Measurements from ENCODE around the gene SLC6A6.
A peak's percentile ranks its signal among the peaks of the same experiment; 100 is the strongest.

Gene SLC6A6

GRCh38 chr3:14480207-14481017, 78.0 kb downstream of the SLC6A6 start:
- Histone ChIP-seq H3K27me3 (ENCODE audit: control insufficient read depth in 5 of 5, insufficient read depth in 4 of 5, low read length in 5 of 5) (no peaks in the 10 kb centered on the region), H3K36me3 (ENCODE audit: control insufficient read depth in 5 of 5, insufficient read depth in 5 of 5, low read length in 5 of 5) (peaks cover 6 to 78% (median 35%) of the 10 kb centered on the region in 5 donors), H3K4me1 (ENCODE audit: control insufficient read depth in 5 of 5, insufficient read depth in 5 of 5, low read length in 5 of 5) (peaks cover 8 to 44% (median 15%) of the 10 kb centered on the region in 5 donors), H3K9me3 (ENCODE audit: control insufficient read depth in 5 of 5, low read length in 5 of 5) (no peaks in the 10 kb centered on the region), H3K27ac (ENCODE audit: low read depth, low read length) (no peak overlapping the region), H3K4me3 (ENCODE audit: low read depth in 1 of 5, low read length in 5 of 5) (no peak overlapping the region), H3K9ac (ENCODE audit: low read length in 5 of 5) (no peak overlapping the region)

GRCh38 chr3:14481018-14481645, 78.7 kb downstream of the SLC6A6 start:
- Histone ChIP-seq H3K27ac (ENCODE audit: low read depth, low read length) (no peak overlapping the region), H3K36me3 (ENCODE audit: control insufficient read depth in 5 of 5, insufficient read depth in 5 of 5, low read length in 5 of 5) (peaks cover 6 to 84% (median 39%) of the 10 kb centered on the region in 5 donors), H3K9me3 (ENCODE audit: control insufficient read depth in 5 of 5, low read length in 5 of 5) (no peaks in the 10 kb centered on the region), H3K4me3 (ENCODE audit: low read depth in 1 of 5, low read length in 5 of 5) (no peak overlapping the region), H3K9ac (ENCODE audit: low read length in 5 of 5) (no peak overlapping the region), H3K27me3 (ENCODE audit: control insufficient read depth in 5 of 5, insufficient read depth in 4 of 5, low read length in 5 of 5) (no peaks in the 10 kb centered on the region), H3K4me1 (ENCODE audit: control insufficient read depth in 5 of 5, insufficient read depth in 5 of 5, low read length in 5 of 5) (peaks cover 8 to 44% (median 15%) of the 10 kb centered on the region in 5 donors)

- H3K4me1 ChIP-seq (ENCODE audit: control insufficient read depth in 5 of 5, insufficient read depth in 5 of 5, low read length in 5 of 5), result peaks cover 8 to 44% (median 15%) of the 10 kb centered on the region in 5 donors
- H3K4me3 ChIP-seq (ENCODE audit: low read depth in 1 of 5, low read length in 5 of 5), result no peak overlapping the region
- no peaks in the 10 kb centered on the region for H3K9me3 ChIP-seq (ENCODE audit: control insufficient read depth in 5 of 5, low read length in 5 of 5)
- H3K9ac ChIP-seq (ENCODE audit: low read length in 5 of 5), result no peak overlapping the region
- peaks cover 6 to 81% (median 37%) of the 10 kb centered on the region in 5 donors for H3K36me3 ChIP-seq (ENCODE audit: control insufficient read depth in 5 of 5, insufficient read depth in 5 of 5, low read length in 5 of 5)
- H3K27ac ChIP-seq (ENCODE audit: low read depth, low read length), result no peak overlapping the region
- no peaks in the 10 kb centered on the region for H3K27me3 ChIP-seq (ENCODE audit: control insufficient read depth in 5 of 5, insufficient read depth in 4 of 5, low read length in 5 of 5)
These were observed 79.2 kb downstream of the SLC6A6 start for GRCh38 chr3:14481646-14482036.

- H3K4me3 ChIP-seq (ENCODE audit: low read depth in 1 of 5, low read length in 5 of 5), result no peak overlapping the region
- no peak overlapping the region for H3K27ac ChIP-seq (ENCODE audit: low read depth, low read length)
- peaks cover 6 to 82% (median 36%) of the 10 kb centered on the region in 5 donors for H3K36me3 ChIP-seq (ENCODE audit: control insufficient read depth in 5 of 5, insufficient read depth in 5 of 5, low read length in 5 of 5)
- no peaks in the 10 kb centered on the region for H3K27me3 ChIP-seq (ENCODE audit: control insufficient read depth in 5 of 5, insufficient read depth in 4 of 5, low read length in 5 of 5)
- no peaks in the 10 kb centered on the region for H3K9me3 ChIP-seq (ENCODE audit: control insufficient read depth in 5 of 5, low read length in 5 of 5)
- peaks cover 8 to 44% (median 15%) of the 10 kb centered on the region in 5 donors for H3K4me1 ChIP-seq (ENCODE audit: control insufficient read depth in 5 of 5, insufficient read depth in 5 of 5, low read length in 5 of 5)
- peak overlapping the region in 1 of 5 donors; percentile 25 for H3K9ac ChIP-seq (ENCODE audit: low read length in 5 of 5)
These were observed 79.9 kb downstream of the SLC6A6 start for GRCh38 chr3:14482271-14482721.

- Histone ChIP-seq H3K36me3 (ENCODE audit: control insufficient read depth in 5 of 5, insufficient read depth in 5 of 5, low read length in 5 of 5) (peaks cover 5 to 86% (median 30%) of the 10 kb centered on the region in 5 donors), H3K4me1 (ENCODE audit: control insufficient read depth in 5 of 5, insufficient read depth in 5 of 5, low read length in 5 of 5) (peaks cover 8 to 52% (median 15%) of the 10 kb centered on the region in 5 donors), H3K27ac (ENCODE audit: low read depth, low read length) (no peak overlapping the region), H3K27me3 (ENCODE audit: control insufficient read depth in 5 of 5, insufficient read depth in 4 of 5, low read length in 5 of 5) (no peaks in the 10 kb centered on the region), H3K9me3 (ENCODE audit: control insufficient read depth in 5 of 5, low read length in 5 of 5) (no peaks in the 10 kb centered on the region), H3K4me3 (ENCODE audit: low read depth in 1 of 5, low read length in 5 of 5) (no peak overlapping the region), H3K9ac (ENCODE audit: low read length in 5 of 5) (no peak overlapping the region)
These were observed 80.9 kb downstream of the SLC6A6 start for GRCh38 chr3:14483286-14483685.

GRCh38 chr3:14484741-14485140, 82.3 kb downstream of the SLC6A6 start:
- H3K4me1 ChIP-seq (ENCODE audit: control insufficient read depth in 5 of 5, insufficient read depth in 5 of 5, low read length in 5 of 5), result peaks cover 6 to 48% (median 15%) of the 10 kb centered on the region in 5 donors
- H3K27ac ChIP-seq (ENCODE audit: low read depth, low read length), result no peak overlapping the region
- H3K36me3 ChIP-seq (ENCODE audit: control insufficient read depth in 5 of 5, insufficient read depth in 5 of 5, low read length in 5 of 5), result peaks cover 2 to 79% (median 25%) of the 10 kb centered on the region in 5 donors
- H3K9ac ChIP-seq (ENCODE audit: low read length in 5 of 5), result no peak overlapping the region
- H3K27me3 ChIP-seq (ENCODE audit: control insufficient read depth in 5 of 5, insufficient read depth in 4 of 5, low read length in 5 of 5), result no peaks in the 10 kb centered on the region
- H3K9me3 ChIP-seq (ENCODE audit: control insufficient read depth in 5 of 5, low read length in 5 of 5), result no peaks in the 10 kb centered on the region
- H3K4me3 ChIP-seq (ENCODE audit: low read depth in 1 of 5, low read length in 5 of 5), result no peak overlapping the region

GRCh38 chr3:14485981-14486380, 83.6 kb downstream of the SLC6A6 start:
- Histone ChIP-seq H3K9ac (ENCODE audit: low read length in 5 of 5) (no peak overlapping the region), H3K27ac (ENCODE audit: low read depth, low read length) (no peak overlapping the region), H3K4me3 (ENCODE audit: low read depth in 1 of 5, low read length in 5 of 5) (no peak overlapping the region), H3K4me1 (ENCODE audit: control insufficient read depth in 5 of 5, insufficient read depth in 5 of 5, low read length in 5 of 5) (peaks cover 4 to 36% (median 15%) of the 10 kb centered on the region in 5 donors), H3K9me3 (ENCODE audit: control insufficient read depth in 5 of 5, low read length in 5 of 5) (no peaks in the 10 kb centered on the region), H3K27me3 (ENCODE audit: control insufficient read depth in 5 of 5, insufficient read depth in 4 of 5, low read length in 5 of 5) (no peaks in the 10 kb centered on the region), H3K36me3 (ENCODE audit: control insufficient read depth in 5 of 5, insufficient read depth in 5 of 5, low read length in 5 of 5) (peaks cover 2 to 75% (median 18%) of the 10 kb centered on the region in 5 donors)

- Histone ChIP-seq H3K36me3 (ENCODE audit: control insufficient read depth in 5 of 5, insufficient read depth in 5 of 5, low read length in 5 of 5) (peaks cover 2 to 74% (median 17%) of the 10 kb centered on the region in 5 donors), H3K27ac (ENCODE audit: low read depth, low read length) (no peak overlapping the region), H3K9ac (ENCODE audit: low read length in 5 of 5) (no peak overlapping the region), H3K9me3 (ENCODE audit: control insufficient read depth in 5 of 5, low read length in 5 of 5) (no peaks in the 10 kb centered on the region), H3K27me3 (ENCODE audit: control insufficient read depth in 5 of 5, insufficient read depth in 4 of 5, low read length in 5 of 5) (no peaks in the 10 kb centered on the region), H3K4me3 (ENCODE audit: low read depth in 1 of 5, low read length in 5 of 5) (no peak overlapping the region), H3K4me1 (ENCODE audit: control insufficient read depth in 5 of 5, insufficient read depth in 5 of 5, low read length in 5 of 5) (peaks cover 2 to 31% (median 15%) of the 10 kb centered on the region in 5 donors)
These were observed 84.1 kb downstream of the SLC6A6 start for GRCh38 chr3:14486460-14486859.

- no peak overlapping the region for H3K27ac ChIP-seq (ENCODE audit: low read depth, low read length)
- H3K9me3 ChIP-seq (ENCODE audit: control insufficient read depth in 5 of 5, low read length in 5 of 5), result no peaks in the 10 kb centered on the region
- no peaks in the 10 kb centered on the region for H3K27me3 ChIP-seq (ENCODE audit: control insufficient read depth in 5 of 5, insufficient read depth in 4 of 5, low read length in 5 of 5)
- no peak overlapping the region for H3K9ac ChIP-seq (ENCODE audit: low read length in 5 of 5)
- H3K4me3 ChIP-seq (ENCODE audit: low read depth in 1 of 5, low read length in 5 of 5), result no peak overlapping the region
- peaks cover 2 to 72% (median 14%) of the 10 kb centered on the region in 5 donors for H3K36me3 ChIP-seq (ENCODE audit: control insufficient read depth in 5 of 5, insufficient read depth in 5 of 5, low read length in 5 of 5)
- H3K4me1 ChIP-seq (ENCODE audit: control insufficient read depth in 5 of 5, insufficient read depth in 5 of 5, low read length in 5 of 5), result peaks cover 0 to 25% (median 9%) of the 10 kb centered on the region in 5 donors
These were observed 84.7 kb downstream of the SLC6A6 start for GRCh38 chr3:14487086-14487485.

GRCh38 chr3:14487821-14488220, 85.4 kb downstream of the SLC6A6 start:
- Histone ChIP-seq H3K4me3 (ENCODE audit: low read depth in 1 of 5, low read length in 5 of 5) (no peak overlapping the region), H3K36me3 (ENCODE audit: control insufficient read depth in 5 of 5, insufficient read depth in 5 of 5, low read length in 5 of 5) (peaks cover 2 to 67% (median 14%) of the 10 kb centered on the region in 5 donors), H3K4me1 (ENCODE audit: control insufficient read depth in 5 of 5, insufficient read depth in 5 of 5, low read length in 5 of 5) (peaks cover 0 to 18% (median 2%) of the 10 kb centered on the region in 5 donors), H3K9ac (ENCODE audit: low read length in 5 of 5) (no peak overlapping the region), H3K27ac (ENCODE audit: low read depth, low read length) (no peak overlapping the region), H3K27me3 (ENCODE audit: control insufficient read depth in 5 of 5, insufficient read depth in 4 of 5, low read length in 5 of 5) (no peaks in the 10 kb centered on the region), H3K9me3 (ENCODE audit: control insufficient read depth in 5 of 5, low read length in 5 of 5) (no peaks in the 10 kb centered on the region)

All from subcutaneous abdominal adipose tissue (tissue), 5 donors.